OCI-LY7 (cell line): ENCODE measurements around the gene CBX8.
A peak's percentile ranks its signal among the peaks of the same experiment; 100 is the strongest.

Source experiments
- CTCF ChIP-seq: fragments of 200-600 bp; sonication (generic); conservative IDR thresholded peaks from 2 replicates; pipeline ENCODE4 v1.5.1; 2014; ENCODE audit warnings: mild to moderate bottlenecking, antibody characterized with exemption, low read length, moderate library complexity, mixed read lengths
- EZH2phosphoT487 ChIP-seq: fragments of 200-600 bp; sonication (generic); IDR thresholded peaks from 2 replicates; pipeline ENCODE4 v1.6.1; 2018; ENCODE audit warnings: low read depth, borderline replicate concordance, mild to moderate bottlenecking, mixed run types, antibody characterized with exemption, low read length, moderate library complexity, mixed read lengths

GRCh38 chr17:79836972-79837887 lies 40.4 kb upstream of the CBX8 start:
- TF ChIP-seq CTCF = 0 out of 2 replicates have a peak, but pooled peaks have one; percentile 32
- TF ChIP-seq EZH2phosphoT487 = no peak
